Keratinocyte (primary cell): Measurements from ENCODE around the gene AXIN1. TPM values are rescaled to one million over a fixed set of nuclear protein-coding genes. Genes with fewer than 3 reads are reported as not detected.

ENCODE experiments used
- DNase-seq: peaks from one replicate; pipeline ENCODE4 v3.0.0-alpha.2; 2011; ENCODE audit warnings: low read depth, missing footprints, low spot score
- FAIRE-seq: peaks from 2 replicates; lab custom pipeline; 2011; peaks lifted over from hg19 to GRCh38; lab: Jason Lieb, UNC
- H2AFZ ChIP-seq: 2 replicates; pipeline ENCODE4 v1.6.0; 2012; ENCODE audit warnings: low read length, control low read depth, inconsistent platforms; ENCODE audit not compliant: control insufficient read depth
- H3K27ac ChIP-seq: 2 replicates; pipeline ENCODE4 v1.5.1; 2011; ENCODE audit warnings: low read length; ENCODE audit not compliant: control insufficient read depth, insufficient read depth
- H3K27me3 ChIP-seq: 3 replicates; pipeline ENCODE4 v1.6.0; 2011; ENCODE audit warnings: low read length; ENCODE audit not compliant: control insufficient read depth, insufficient read depth; ENCODE audit errors: extremely low read depth
- H3K36me3 ChIP-seq, 2 experiments: 2 replicates in 1 of 2; 3 replicates in 1 of 2; pipeline ENCODE4 v1.5.1; 2011; ENCODE audit warnings: low read length in 2 of 2, mild to moderate bottlenecking in 1 of 2; ENCODE audit not compliant: control insufficient read depth in 2 of 2, insufficient read depth in 2 of 2; ENCODE audit errors: extremely low read depth in 1 of 2
- H3K4me1 ChIP-seq: 3 replicates; pipeline ENCODE4 v1.5.1; 2011; ENCODE audit warnings: low read length; ENCODE audit not compliant: control insufficient read depth, insufficient read depth; ENCODE audit errors: extremely low read depth
- H3K4me2 ChIP-seq: 3 replicates; pipeline ENCODE4 v1.6.0; 2011; ENCODE audit warnings: low read depth, low read length; ENCODE audit not compliant: control insufficient read depth, insufficient read depth; ENCODE audit errors: extremely low read depth
- H3K4me3 ChIP-seq, 3 experiments: fragments of 200-600 bp in 1 of 3; sonication (generic) in 1 of 3; 2 replicates in 2 of 3; 3 replicates in 1 of 3; pipeline ENCODE4 v1.5.1; 2011 to 2016; ENCODE audit warnings: low read length in 3 of 3, mild to moderate bottlenecking in 3 of 3, control low read depth in 2 of 3, inconsistent platforms in 1 of 3, low read depth in 1 of 3, mixed read lengths in 1 of 3, mixed run types in 1 of 3, moderate library complexity in 1 of 3; ENCODE audit not compliant: control insufficient read depth in 2 of 3, insufficient read depth in 2 of 3; ENCODE audit errors: extremely low read depth in 1 of 3
- H3K79me2 ChIP-seq: 2 replicates; pipeline ENCODE4 v1.6.0; 2012; ENCODE audit warnings: low read length; ENCODE audit not compliant: control insufficient read depth, insufficient read depth
- H3K9ac ChIP-seq: 3 replicates; pipeline ENCODE4 v1.6.0; 2011; ENCODE audit warnings: low read length; ENCODE audit not compliant: control insufficient read depth, insufficient read depth; ENCODE audit errors: extremely low read depth
- H3K9me1 ChIP-seq: 3 replicates; pipeline ENCODE4 v1.6.0; 2011; ENCODE audit warnings: low read length; ENCODE audit not compliant: control insufficient read depth, insufficient read depth; ENCODE audit errors: extremely low read depth
- H3K9me3 ChIP-seq: 2 replicates; pipeline ENCODE4 v1.5.1; 2012; ENCODE audit warnings: low read depth, low read length; ENCODE audit not compliant: control insufficient read depth
- H4K20me1 ChIP-seq: 3 replicates; pipeline ENCODE4 v1.6.0; 2011; ENCODE audit warnings: low read length; ENCODE audit not compliant: control insufficient read depth, insufficient read depth; ENCODE audit errors: extremely low read depth
- CTCF ChIP-seq, 3 experiments: IDR thresholded peaks in 1 of 3; conservative IDR thresholded peaks in 1 of 3; optimal IDR thresholded peaks in 1 of 3; 2 replicates in 2 of 3; 3 replicates in 1 of 3; pipeline versions ENCODE3 to v1.5.1; 2011; ENCODE audit warnings: low read length in 3 of 3, mild to moderate bottlenecking in 3 of 3, moderate library complexity in 2 of 3, control low read depth in 1 of 3, inconsistent platforms in 1 of 3; ENCODE audit not compliant: insufficient read depth in 2 of 3; ENCODE audit errors: extremely low read depth in 1 of 3
- EZH2 ChIP-seq: IDR thresholded peaks from one replicate; pipeline ENCODE4 v1.6.1; 2012; ENCODE audit warnings: inconsistent platforms, mild to moderate bottlenecking, low read length, moderate library complexity
- dilution Hi-C: fragments of 300-500 bp; cut with MboI; formaldehyde crosslinking; loops from one replicate; pipeline ENCODE4 v1.7.0; 2020; ENCODE audit warnings: low sequenced_read_pairs; ENCODE audit not compliant: extremely low pct_ligation_motif_present
- polyA plus RNA-seq, 5 experiments: library from polyadenylated mRNA; depleted of rRNA in 3 of 5; stranded (reverse) in 3 of 5; stranded (forward) in 1 of 5; unstranded in 1 of 5; fragments of >200 nt; gene quantifications; 1 replicate in 1 of 5; 2 replicates in 3 of 5; 3 replicates in 1 of 5; pipeline versions ENCODE4 v1.2.1 to v1.2.3, GENCODE V29; 2011 to 2012; ENCODE audit warnings: missing spikeins in 2 of 5, low read depth in 1 of 5, low replicate concordance in 1 of 5

The AXIN1 gene
- polyA plus RNA-seq, 1 donor (not counting 4 experiments of a cell fraction or from before 2014, with no cell fraction given), result 8.8 TPM

DNA sequence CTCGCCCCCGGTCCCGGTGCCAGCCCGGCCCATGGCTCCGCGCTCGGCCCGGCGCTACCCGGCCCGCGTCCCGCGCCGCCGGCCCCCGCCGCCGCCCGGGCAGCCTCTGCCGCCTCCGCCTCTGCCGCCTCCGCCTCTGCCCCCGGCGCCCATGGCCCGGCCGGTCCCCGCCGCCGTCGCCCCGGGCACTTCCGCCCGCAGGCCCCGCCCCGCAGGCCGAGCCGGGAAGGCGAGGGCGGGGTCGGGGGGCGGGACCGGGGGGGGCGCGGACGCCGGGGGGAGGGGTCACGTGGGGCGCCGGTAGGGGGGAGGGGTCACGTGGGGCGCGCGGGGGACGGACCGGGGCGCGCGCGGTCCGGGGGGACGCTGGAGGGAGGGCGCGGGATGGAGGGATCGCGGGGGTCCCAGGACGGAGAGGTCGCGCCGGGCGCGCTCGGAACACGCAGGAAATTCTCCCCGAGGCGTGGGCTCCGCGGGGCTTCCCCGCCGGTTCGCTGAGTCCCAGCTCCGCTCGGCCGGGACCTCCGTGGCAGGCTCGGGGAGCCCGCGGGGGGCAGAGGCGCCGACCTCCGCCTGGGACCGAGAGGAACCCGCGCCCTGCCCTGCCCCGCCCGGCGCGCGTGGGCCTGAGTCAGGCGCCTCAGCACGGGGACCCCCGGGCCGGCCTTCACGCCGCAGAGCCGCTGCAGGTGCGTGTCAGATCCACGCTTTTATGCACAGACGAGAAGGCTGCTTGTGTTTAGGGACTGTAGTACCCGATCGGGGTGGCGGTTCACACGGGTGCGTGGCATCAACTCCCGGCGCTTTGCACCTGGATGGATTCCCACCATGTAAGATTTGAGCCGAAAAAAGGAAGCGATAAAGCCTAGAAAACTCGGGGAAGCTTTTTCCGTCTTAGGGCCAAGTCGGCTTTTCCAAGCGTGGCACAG is 29.5 kb upstream of the AXIN1 start, which contains the start of gene PGAP6:
TSS of gene PGAP6 (minus strand) at position 190 of the 929 bp plus-strand sequence. CDS start at position 33, 157 bp downstream.
- H3K36me3 ChIP-seq, result peaks cover 0 to 1% of the 10 kb centered on the region in 2 experiments
- peak within 1 kb of the TSS; percentile 73 to 82 (median 81) for H3K4me3 ChIP-seq
- H3K9me1 ChIP-seq, result no peaks in the 10 kb centered on the region
- no peak for FAIRE-seq
- no peak for DNase-seq
- H3K27me3 ChIP-seq, result no peaks in the 10 kb centered on the region
- H3K4me2 ChIP-seq, result peak within 1 kb of the TSS; percentile 88
- dilution Hi-C loops, result no loop called here
- H3K79me2 ChIP-seq, result peaks cover 9% of the 10 kb centered on the region
- H3K9ac ChIP-seq, result peak within 1 kb of the TSS; percentile 76
- peaks cover 16% of the 10 kb centered on the region for H3K4me1 ChIP-seq
- TF ChIP-seq CTCF (optimal IDR thresholded peaks at IDR 0.05 in 1 of 3, IDR thresholded peaks at IDR 0.05 in 1 of 3, conservative IDR thresholded peaks at IDR 0.05 in 1 of 3; ENCODE audit: extremely low read depth in 1 of 3, insufficient read depth in 2 of 3, low read length in 3 of 3), result no peak
- H3K27ac ChIP-seq, result peak within 1 kb of the TSS; percentile 26
- no peaks in the 10 kb centered on the region for H3K9me3 ChIP-seq
- no peaks in the 10 kb centered on the region for H4K20me1 ChIP-seq
- H2AFZ ChIP-seq, result peak within 1 kb of the TSS; percentile 60

GRCh38 chr16:381012-381788 is 28.7 kb upstream of the AXIN1 start:
- TF ChIP-seq CTCF (optimal IDR thresholded peaks at IDR 0.05 in 1 of 3, IDR thresholded peaks at IDR 0.05 in 1 of 3, conservative IDR thresholded peaks at IDR 0.05 in 1 of 3; ENCODE audit: extremely low read depth in 1 of 3, insufficient read depth in 2 of 3, low read length in 3 of 3) (no peak), EZH2 (no peak)
- FAIRE-seq (no peak), DNase-seq (no peak)
- Histone ChIP-seq H3K79me2 (peaks cover 9% of the 10 kb centered on the region), H3K9me1 (no peaks in the 10 kb centered on the region), H3K4me3 (peak overlapping the region; percentile 73 to 82 (median 81)), H3K36me3 (peaks cover 0 to 7% of the 10 kb centered on the region in 2 experiments), H3K4me2 (peak overlapping the region; percentile 80), H3K9me3 (no peaks in the 10 kb centered on the region), H3K9ac (peak overlapping the region; percentile 67), H2AFZ (peak overlapping the region; percentile 33), H3K4me1 (peaks cover 16% of the 10 kb centered on the region), H3K27ac (no peak overlapping the region), H3K27me3 (no peaks in the 10 kb centered on the region), H4K20me1 (no peaks in the 10 kb centered on the region)
- dilution Hi-C loops, result no loop called here
